Middle frontal gyrus (tissue), 1 donor: ENCODE measurements around the gene COL27A1.

Experiments
- DNase-seq: peaks from one replicate; pipeline ENCODE4 v3.0.0-alpha.2; 2015; ENCODE audit warnings: low spot score; ENCODE audit errors: extremely low spot score

COL27A1 gene

DNA sequence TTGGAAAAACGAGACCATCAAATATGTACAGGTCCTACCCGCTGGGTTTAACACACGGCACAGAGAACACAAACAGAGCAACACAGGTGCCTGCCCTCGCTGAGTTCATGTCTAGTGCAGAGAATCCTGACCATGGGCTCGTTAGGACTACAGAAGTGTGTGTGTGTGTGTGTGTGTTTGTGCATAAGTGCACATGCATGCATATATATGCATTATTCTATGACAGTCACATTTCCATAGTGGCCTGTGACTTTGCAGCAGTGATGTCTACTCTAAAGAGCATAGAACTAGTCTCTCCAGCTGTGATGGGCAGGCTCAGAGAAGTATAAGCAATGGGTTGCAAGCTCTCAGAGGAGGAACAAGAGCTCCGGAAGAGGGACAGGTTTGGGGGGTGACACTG, 202.0 kb downstream of the COL27A1 start:
- no peak for DNase-seq

DNA sequence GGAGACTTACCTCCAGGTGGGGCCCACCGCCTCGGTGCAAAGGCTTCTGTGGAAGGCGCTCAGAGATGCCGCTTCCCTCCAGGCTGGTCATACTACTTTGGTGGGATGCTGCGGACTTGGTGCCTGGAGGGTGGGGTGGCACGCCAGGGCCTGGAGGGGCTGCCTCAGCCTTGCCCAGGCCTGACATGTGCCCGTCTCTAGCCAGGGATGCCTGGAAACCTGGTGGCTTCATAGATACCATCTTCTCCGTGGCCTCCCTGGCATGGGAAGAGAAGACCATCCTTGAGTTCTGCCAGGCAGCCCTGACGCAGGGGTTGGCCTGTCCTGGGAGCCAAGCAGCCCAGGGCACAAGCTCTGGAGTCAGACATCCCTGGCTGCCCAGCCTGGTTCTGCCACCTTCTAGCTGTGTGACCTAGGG, 202.6 kb downstream of the COL27A1 start:
- no peak for DNase-seq

DNA sequence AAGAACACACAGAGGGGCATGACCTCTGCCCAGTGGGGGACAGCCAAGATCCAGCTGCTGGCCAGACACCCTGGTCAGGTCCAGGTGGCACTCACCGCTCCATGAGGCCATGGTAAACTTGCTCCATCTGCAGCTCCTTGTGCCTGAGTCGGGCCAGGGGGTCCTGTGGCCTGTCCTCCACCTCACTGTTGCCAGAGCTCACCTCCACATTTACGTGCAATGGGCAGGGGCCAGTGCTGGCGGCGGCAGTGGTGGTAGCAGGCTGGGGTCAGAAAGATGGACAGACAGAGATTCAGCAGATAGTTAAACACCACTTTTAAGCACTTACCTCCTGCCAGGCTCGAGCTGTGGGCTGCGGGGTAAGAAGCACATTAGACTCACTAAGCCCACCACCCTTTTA, 204.5 kb downstream of the COL27A1 start:
- no peak for DNase-seq

DNA sequence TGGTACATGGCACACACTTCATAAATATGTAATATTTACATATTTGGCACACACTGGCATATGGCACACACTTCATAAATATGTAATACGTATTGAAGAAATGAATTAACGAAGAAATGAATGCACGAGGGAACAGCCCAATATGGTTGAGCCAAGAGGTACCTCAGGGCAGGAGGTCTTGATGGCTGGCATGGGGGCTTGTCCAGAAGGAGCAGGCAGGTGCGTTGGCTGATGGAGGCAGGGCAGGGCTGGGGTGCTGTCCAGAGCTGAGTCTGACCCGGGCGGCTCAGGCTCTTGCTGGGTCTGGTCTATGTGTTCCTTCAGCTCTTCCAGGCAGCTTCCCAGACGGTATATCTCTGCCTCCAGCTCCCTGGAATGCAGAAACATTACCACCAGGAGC, 206.2 kb downstream of the COL27A1 start:
- DNase-seq = no peak
